Immature natural killer cell (primary cell): ENCODE results near the gene ZDBF2. TPM values are rescaled to one million over a fixed set of nuclear protein-coding genes. Genes with fewer than 3 reads are reported as not detected.
"Not testable (repeated sequence)": the region's sequence is repeated elsewhere in the genome, so short reads cannot be mapped to it uniquely, and the experiment has no call there.

Source experiments
- DNase-seq, 3 donors: peaks; one replicate each; pipeline ENCODE4 v3.0.0; 2022; ENCODE audit warnings: mixed read lengths in 1 of 3
- H3K27ac Mint-ChIP-seq, 6 donors: one replicate each; pipeline ENCODE4 v1.8.0; 2020; ENCODE audit warnings: mixed read lengths in 6 of 6, mild to moderate bottlenecking in 5 of 6, inconsistent platforms in 4 of 6, moderate library complexity in 3 of 6
- H3K27me3 Mint-ChIP-seq, 3 donors: one replicate each; pipeline ENCODE4 v1.8.0; 2020 to 2021; ENCODE audit warnings: low read depth in 3 of 3, mild to moderate bottlenecking in 3 of 3, mixed read lengths in 3 of 3, moderate library complexity in 3 of 3, inconsistent platforms in 1 of 3
- H3K36me3 Mint-ChIP-seq, 3 donors: one replicate each; pipeline ENCODE4 v1.8.0; 2020; ENCODE audit warnings: mixed read lengths in 3 of 3, inconsistent platforms in 2 of 3, mild to moderate bottlenecking in 2 of 3
- H3K4me1 Mint-ChIP-seq, 2 donors: one replicate each; pipeline ENCODE4 v1.8.0; 2020; ENCODE audit warnings: inconsistent platforms in 2 of 2, mild to moderate bottlenecking in 2 of 2, mixed read lengths in 2 of 2, moderate library complexity in 1 of 2
- H3K4me3 Mint-ChIP-seq, 5 donors: one replicate each; pipeline ENCODE4 v1.8.0; 2020; ENCODE audit warnings: mild to moderate bottlenecking in 5 of 5, mixed read lengths in 5 of 5, inconsistent platforms in 3 of 5, moderate library complexity in 3 of 5
- H3K9me3 Mint-ChIP-seq, 6 donors: one replicate each; pipeline ENCODE4 v1.8.0; 2020; ENCODE audit warnings: mild to moderate bottlenecking in 6 of 6, mixed read lengths in 6 of 6, inconsistent platforms in 4 of 6, moderate library complexity in 3 of 6
- polyA plus RNA-seq, 3 donors: library from polyadenylated mRNA; unstranded; fragments of 300-500 nt; fragmentation: Illumina TruSeq; gene quantifications; one replicate each; pipeline ENCODE4 v1.2.3, GENCODE V29; 2021

ZDBF2 gene
- polyA plus RNA-seq, 3 donors from 2014 or later = 0.04 to 1.3 (median 0.77) TPM

- Mint-ChIP-seq H3K27me3 (no peaks in the 10 kb centered on the region), H3K36me3 (no peaks in the 10 kb centered on the region), H3K27ac (no peak overlapping the region), H3K4me3 (no peak overlapping the region), H3K9me3 (peaks cover 0 to 8% (median 7%) of the 10 kb centered on the region in 6 donors), H3K4me1 (no peaks in the 10 kb centered on the region)
- DNase-seq = no peak
Measured at GRCh38 chr2:206323033-206323432, 48.6 kb downstream of the ZDBF2 start.

DNA sequence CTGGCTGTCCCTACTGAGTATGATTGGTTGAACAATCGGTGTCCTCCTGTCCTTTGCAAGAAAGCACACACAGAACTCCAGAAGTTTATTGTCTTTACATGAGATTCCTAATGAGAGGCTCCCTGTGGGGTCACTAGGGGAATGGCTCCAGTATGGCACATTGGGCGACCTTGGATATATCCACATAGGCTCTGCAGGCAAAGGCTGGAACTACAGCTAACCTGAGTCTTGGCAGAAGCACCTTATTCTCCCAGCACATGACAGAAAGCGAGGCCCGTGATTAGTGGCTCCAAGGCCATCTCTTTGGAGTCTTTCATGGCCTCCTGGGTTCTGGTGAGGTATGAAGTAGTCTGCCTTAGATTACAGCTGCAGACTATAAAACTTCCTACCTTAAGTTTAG is 49.0 kb downstream of the ZDBF2 start:
- no peak overlapping the region for H3K4me3 Mint-ChIP-seq
- no peak for DNase-seq
- H3K27ac Mint-ChIP-seq = no peak overlapping the region
- no peaks in the 10 kb centered on the region for H3K27me3 Mint-ChIP-seq
- H3K9me3 Mint-ChIP-seq = peaks cover 0 to 8% (median 7%) of the 10 kb centered on the region in 6 donors
- no peaks in the 10 kb centered on the region for H3K36me3 Mint-ChIP-seq
- no peaks in the 10 kb centered on the region for H3K4me1 Mint-ChIP-seq

GRCh38 chr2:206324869-206325268 is 50.4 kb downstream of the ZDBF2 start:
- H3K9me3 Mint-ChIP-seq = peaks cover 0 to 4% (median 2%) of the 10 kb centered on the region in 6 donors
- DNase-seq = no peak
- H3K4me1 Mint-ChIP-seq = no peaks in the 10 kb centered on the region
- no peaks in the 10 kb centered on the region for H3K36me3 Mint-ChIP-seq
- no peak overlapping the region for H3K27ac Mint-ChIP-seq
- H3K27me3 Mint-ChIP-seq = peaks cover 0 to 3% (median 0%) of the 10 kb centered on the region in 3 donors
- H3K4me3 Mint-ChIP-seq = no peak overlapping the region

DNA sequence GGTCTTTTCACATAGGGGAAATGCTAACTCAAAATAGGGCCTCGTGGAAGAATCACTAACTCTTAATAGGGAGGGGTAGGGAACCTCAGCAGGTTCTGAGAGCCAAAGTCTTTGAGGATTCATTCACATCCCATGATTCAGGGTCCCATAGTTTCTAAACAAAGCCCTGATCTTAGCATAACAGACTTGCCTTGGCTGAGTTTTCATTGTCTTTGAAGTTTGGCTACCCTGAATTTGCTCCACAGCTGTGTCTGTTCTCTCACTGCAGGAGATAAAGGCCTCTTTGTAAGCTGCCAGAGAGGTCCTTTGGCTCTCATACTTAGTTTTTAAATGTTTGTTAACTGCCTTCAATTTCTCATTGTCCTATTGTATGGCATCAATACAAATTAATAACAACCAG is 54.5 kb downstream of the ZDBF2 start:
- peaks cover 0 to 3% (median 2%) of the 10 kb centered on the region in 3 donors for H3K27me3 Mint-ChIP-seq
- no peak overlapping the region for H3K27ac Mint-ChIP-seq
- DNase-seq = no peak
- no peaks in the 10 kb centered on the region for H3K36me3 Mint-ChIP-seq
- H3K4me1 Mint-ChIP-seq = no peaks in the 10 kb centered on the region
- no peak overlapping the region for H3K4me3 Mint-ChIP-seq
- peaks cover 0 to 2% (median 1%) of the 10 kb centered on the region in 6 donors for H3K9me3 Mint-ChIP-seq

GRCh38 chr2:206336861-206337260 is 62.4 kb downstream of the ZDBF2 start:
- H3K4me3 Mint-ChIP-seq = no peak overlapping the region
- H3K36me3 Mint-ChIP-seq = no peaks in the 10 kb centered on the region
- no peak overlapping the region for H3K27ac Mint-ChIP-seq
- no peaks in the 10 kb centered on the region for H3K4me1 Mint-ChIP-seq
- H3K9me3 Mint-ChIP-seq = no peaks in the 10 kb centered on the region
- DNase-seq = no peak
- H3K27me3 Mint-ChIP-seq = peaks cover 0 to 5% (median 3%) of the 10 kb centered on the region in 3 donors

DNA sequence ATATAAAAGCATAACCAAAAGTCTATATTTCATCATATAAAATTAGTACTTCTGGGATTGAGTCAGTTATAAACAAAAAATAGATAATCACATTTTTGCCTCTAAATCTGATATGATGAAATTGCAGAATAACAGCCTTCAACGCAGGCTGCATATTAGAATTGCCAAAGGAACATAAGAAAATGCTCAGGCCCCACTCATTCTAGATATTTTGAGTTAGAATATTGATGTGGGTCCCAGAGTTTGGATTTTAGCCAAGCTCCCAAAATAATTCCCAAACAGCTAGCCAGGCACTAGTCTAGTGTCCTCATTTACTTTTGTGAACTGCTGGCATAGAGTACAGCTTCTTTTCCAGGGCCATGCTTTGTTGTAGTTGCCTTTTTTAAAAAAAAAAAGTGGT is 63.5 kb downstream of the ZDBF2 start:
- Mint-ChIP-seq H3K9me3 (peaks cover 0 to under 1% (median 0%) of the 10 kb centered on the region in 6 donors), H3K27me3 (peaks cover 1 to 5% (median 2%) of the 10 kb centered on the region in 3 donors), H3K36me3 (no peaks in the 10 kb centered on the region), H3K27ac (no peak overlapping the region), H3K4me3 (no peak overlapping the region), H3K4me1 (no peaks in the 10 kb centered on the region)
- no peak for DNase-seq

GRCh38 chr2:206341396-206341795 is 66.9 kb downstream of the ZDBF2 start:
- Mint-ChIP-seq H3K27ac (no peak overlapping the region), H3K9me3 (peaks cover 0 to 11% (median 0%) of the 10 kb centered on the region in 6 donors), H3K4me3 (no peak overlapping the region), H3K36me3 (no peaks in the 10 kb centered on the region), H3K4me1 (no peaks in the 10 kb centered on the region), H3K27me3 (peaks cover 0 to 5% (median 2%) of the 10 kb centered on the region in 3 donors)
- DNase-seq = no peak

- Mint-ChIP-seq H3K4me1 (no peaks in the 10 kb centered on the region), H3K36me3 (no peaks in the 10 kb centered on the region), H3K9me3 (peaks cover 0 to 11% (median 0%) of the 10 kb centered on the region in 6 donors), H3K27me3 (peaks cover 0 to 5% (median 2%) of the 10 kb centered on the region in 3 donors), H3K4me3 (no peak overlapping the region), H3K27ac (no peak overlapping the region)
- no peak for DNase-seq
Measured at GRCh38 chr2:206343144-206343543, 68.7 kb downstream of the ZDBF2 start.

GRCh38 chr2:206343816-206344215 is 69.4 kb downstream of the ZDBF2 start:
- no peaks in the 10 kb centered on the region for H3K4me1 Mint-ChIP-seq
- no peak for DNase-seq
- no peak overlapping the region for H3K27ac Mint-ChIP-seq
- peaks cover 0 to 11% (median under 1%) of the 10 kb centered on the region in 6 donors for H3K9me3 Mint-ChIP-seq
- H3K27me3 Mint-ChIP-seq = peaks cover 0 to 5% (median 2%) of the 10 kb centered on the region in 3 donors
- no peaks in the 10 kb centered on the region for H3K36me3 Mint-ChIP-seq
- H3K4me3 Mint-ChIP-seq = no peak overlapping the region

DNA sequence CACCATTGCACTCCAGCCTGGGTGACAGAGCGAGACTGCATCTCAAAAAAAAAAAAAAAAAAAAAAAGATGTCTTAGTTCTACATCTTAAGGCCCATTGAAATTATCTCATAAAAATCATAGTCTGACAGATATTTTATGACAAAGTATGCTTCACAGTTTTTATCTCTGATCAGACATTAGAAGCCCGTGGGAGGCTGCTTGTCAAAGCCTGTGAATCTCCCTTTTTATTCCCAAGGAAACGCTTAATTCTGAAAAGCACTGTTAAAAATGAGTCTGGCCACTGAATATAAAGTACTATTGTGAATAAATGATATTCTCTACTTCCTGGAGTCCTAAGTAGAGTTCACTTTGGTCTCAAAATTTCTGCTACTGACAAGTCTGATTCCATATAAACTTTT is 71.1 kb downstream of the ZDBF2 start:
- Mint-ChIP-seq H3K27ac (no peak overlapping the region), H3K4me3 (no peak overlapping the region), H3K27me3 (peaks cover 0 to 6% (median 6%) of the 10 kb centered on the region in 3 donors), H3K4me1 (no peaks in the 10 kb centered on the region), H3K36me3 (no peaks in the 10 kb centered on the region), H3K9me3 (peaks cover 0 to 22% (median under 1%) of the 10 kb centered on the region in 6 donors)
- DNase-seq = no peak

DNA sequence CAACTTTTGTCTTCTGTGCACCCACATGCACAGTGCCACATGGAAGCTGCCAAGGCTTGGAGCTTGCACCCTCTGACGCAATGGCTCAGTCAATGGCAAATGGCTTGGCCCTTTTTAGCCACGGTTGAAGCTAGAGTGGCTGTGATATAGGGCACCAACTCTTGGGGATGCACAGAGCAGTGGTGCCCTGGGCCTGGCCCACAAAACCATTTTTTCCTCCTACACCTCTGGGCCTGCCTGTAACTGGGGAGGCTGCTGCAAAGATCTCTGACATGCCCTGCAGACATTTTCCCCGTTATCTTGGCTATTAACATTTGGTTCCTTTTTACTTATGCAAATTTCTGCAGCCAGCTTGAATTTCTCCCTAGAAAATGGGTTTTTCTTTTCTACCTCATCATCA is 74.9 kb downstream of the ZDBF2 start:
- no peak overlapping the region for H3K4me3 Mint-ChIP-seq
- H3K9me3 Mint-ChIP-seq = peaks cover 0 to 16% (median under 1%) of the 10 kb centered on the region in 6 donors
- no peak for DNase-seq
- no peaks in the 10 kb centered on the region for H3K4me1 Mint-ChIP-seq
- H3K27me3 Mint-ChIP-seq = peaks cover 0 to 8% (median 1%) of the 10 kb centered on the region in 3 donors
- H3K36me3 Mint-ChIP-seq = no peaks in the 10 kb centered on the region
- H3K27ac Mint-ChIP-seq = no peak overlapping the region

DNA sequence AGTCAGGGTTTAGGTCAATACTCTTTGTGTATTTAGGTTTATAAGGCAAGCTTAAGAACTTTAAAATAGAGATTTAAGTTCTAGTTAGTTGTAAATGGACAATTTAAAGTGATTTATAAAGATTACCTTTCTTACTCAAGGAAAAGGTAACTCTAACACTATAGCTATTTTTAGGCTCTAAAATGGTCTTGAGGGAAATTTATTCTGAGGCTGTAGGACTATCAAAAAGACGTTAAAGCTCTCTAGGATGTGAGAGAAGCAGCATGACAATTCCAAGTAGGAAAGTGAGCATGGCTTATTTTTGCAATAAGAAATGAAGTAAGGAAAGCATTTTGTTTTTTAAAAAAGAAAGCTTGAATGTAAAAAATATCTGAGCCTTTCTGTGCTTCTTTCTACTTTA is 78.1 kb downstream of the ZDBF2 start:
- Mint-ChIP-seq H3K27ac (no peak overlapping the region), H3K4me1 (no peaks in the 10 kb centered on the region), H3K27me3 (peaks cover 1 to 10% (median 2%) of the 10 kb centered on the region in 3 donors), H3K36me3 (no peaks in the 10 kb centered on the region), H3K4me3 (no peak overlapping the region), H3K9me3 (peaks cover 0 to 11% (median 1%) of the 10 kb centered on the region in 6 donors)
- no peak for DNase-seq

- Mint-ChIP-seq H3K27me3 (peaks cover 1 to 10% (median 2%) of the 10 kb centered on the region in 3 donors), H3K9me3 (peaks cover 0 to 11% (median 2%) of the 10 kb centered on the region in 6 donors), H3K4me3 (no peak overlapping the region), H3K4me1 (no peaks in the 10 kb centered on the region), H3K36me3 (no peaks in the 10 kb centered on the region), H3K27ac (no peak overlapping the region)
- no peak for DNase-seq
Measured at GRCh38 chr2:206353685-206354084, 79.2 kb downstream of the ZDBF2 start.

GRCh38 chr2:206354129-206354528 is 79.7 kb downstream of the ZDBF2 start:
- DNase-seq = no peak
- Mint-ChIP-seq H3K27ac (no peak overlapping the region), H3K36me3 (no peaks in the 10 kb centered on the region), H3K4me3 (no peak overlapping the region), H3K9me3 (peaks cover 0 to 11% (median 2%) of the 10 kb centered on the region in 6 donors), H3K27me3 (peaks cover 1 to 10% (median 2%) of the 10 kb centered on the region in 3 donors), H3K4me1 (no peaks in the 10 kb centered on the region)

GRCh38 chr2:206356840-206357239 is 82.4 kb downstream of the ZDBF2 start:
- H3K4me1 Mint-ChIP-seq, H3K36me3 Mint-ChIP-seq, H3K9me3 Mint-ChIP-seq, H3K27me3 Mint-ChIP-seq, H3K4me3 Mint-ChIP-seq, DNase-seq, H3K27ac Mint-ChIP-seq: not testable (repeated sequence)
